DND-41 (cell line): ENCODE data around the gene RND1.

Experiments
- ATAC-seq: fragments of 200-7000 bp; cut with Tn5 transposase; 3 replicates; pipeline ENCODE4 v1.9.1; 2021; ENCODE audit warnings: low read depth; ENCODE audit not compliant: insufficient read depth
- DNase-seq: peaks from one replicate; pipeline ENCODE4 v3.0.0-alpha.2; 2020
- H2AFZ ChIP-seq: 2 replicates; pipeline ENCODE4 v1.6.0; 2012; ENCODE audit warnings: low read depth, low read length
- H3K27ac ChIP-seq: 2 replicates; pipeline ENCODE4 v1.5.1; 2012; ENCODE audit warnings: low read length, inconsistent platforms
- H3K27me3 ChIP-seq: fragments of 200-600 bp; sonication (generic); 2 replicates; pipeline ENCODE4 v1.6.0; 2012; ENCODE audit warnings: low read length, mild to moderate bottlenecking, inconsistent platforms; ENCODE audit not compliant: insufficient read depth, poor library complexity
- H3K36me3 ChIP-seq: 2 replicates; pipeline ENCODE4 v1.5.1; 2012; ENCODE audit warnings: low read length, inconsistent platforms; ENCODE audit not compliant: insufficient read depth
- H3K4me1 ChIP-seq: 2 replicates; pipeline ENCODE4 v1.5.1; 2012; ENCODE audit warnings: mild to moderate bottlenecking, low read length; ENCODE audit not compliant: insufficient read depth
- H3K4me2 ChIP-seq: 2 replicates; pipeline ENCODE4 v1.6.0; 2012; ENCODE audit warnings: mild to moderate bottlenecking, moderate library complexity, low read length, inconsistent platforms; ENCODE audit not compliant: insufficient read depth
- H3K4me3 ChIP-seq, 2 experiments: fragments of 200-600 bp in 1 of 2; shearing (Covaris generic) in 1 of 2; 2 replicates each; pipeline ENCODE4 v1.5.1; 2012 to 2016; ENCODE audit warnings: inconsistent platforms in 2 of 2, low read length in 2 of 2, mild to moderate bottlenecking in 2 of 2, low read depth in 1 of 2, moderate library complexity in 1 of 2
- H3K79me2 ChIP-seq: 2 replicates; pipeline ENCODE4 v1.6.0; 2012; ENCODE audit warnings: low read length, inconsistent platforms; ENCODE audit not compliant: insufficient read depth
- H3K9ac ChIP-seq: 2 replicates; pipeline ENCODE4 v1.6.0; 2012; ENCODE audit warnings: low read depth, mild to moderate bottlenecking, inconsistent platforms, low read length, moderate library complexity
- H3K9me3 ChIP-seq: 2 replicates; pipeline ENCODE4 v1.5.1; 2012; ENCODE audit warnings: low read length, moderate library complexity, mild to moderate bottlenecking, inconsistent platforms; ENCODE audit not compliant: insufficient read depth, severe bottlenecking
- H4K20me1 ChIP-seq: 2 replicates; pipeline ENCODE4 v1.6.0; 2012; ENCODE audit warnings: low read length; ENCODE audit not compliant: insufficient read depth
- EZH2 ChIP-seq: IDR thresholded peaks from 3 replicates; pipeline ENCODE4 v1.6.1; 2012; ENCODE audit warnings: borderline replicate concordance, low read depth, mild to moderate bottlenecking, moderate library complexity, low read length, inconsistent platforms; ENCODE audit not compliant: severe bottlenecking
- TF ChIP-seq, protein P1 (sequence below): IDR thresholded peaks from 2 replicates; pipeline ENCODE4 v1.5.1; 2012; ENCODE audit warnings: borderline replicate concordance, low read length, moderate library complexity, mild to moderate bottlenecking; ENCODE audit not compliant: poor library complexity, severe bottlenecking; ENCODE audit errors: extremely low read depth

RND1 gene

DNA sequence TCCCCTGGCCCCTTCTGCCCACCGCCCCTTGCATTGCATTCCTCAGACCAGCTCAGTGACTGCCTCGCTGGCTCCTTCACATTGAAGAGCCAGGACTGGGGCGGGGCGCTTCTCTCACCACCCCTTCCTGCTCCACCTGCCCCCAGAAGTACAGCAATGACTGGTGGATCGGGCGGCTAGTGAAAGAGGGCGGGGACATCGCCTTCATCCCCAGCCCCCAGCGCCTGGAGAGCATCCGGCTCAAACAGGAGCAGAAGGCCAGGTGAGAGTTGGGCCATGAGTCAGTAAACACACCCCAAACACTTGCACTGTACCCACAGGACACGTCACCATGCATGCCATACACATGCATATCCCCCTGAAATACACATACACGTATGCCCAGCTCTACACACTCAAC, 41.6 kb downstream of the RND1 start:
- peaks cover 49% of the 10 kb centered on the region for H3K36me3 ChIP-seq
- no peak for TF ChIP-seq EZH2
- TF ChIP-seq, protein P1, sequence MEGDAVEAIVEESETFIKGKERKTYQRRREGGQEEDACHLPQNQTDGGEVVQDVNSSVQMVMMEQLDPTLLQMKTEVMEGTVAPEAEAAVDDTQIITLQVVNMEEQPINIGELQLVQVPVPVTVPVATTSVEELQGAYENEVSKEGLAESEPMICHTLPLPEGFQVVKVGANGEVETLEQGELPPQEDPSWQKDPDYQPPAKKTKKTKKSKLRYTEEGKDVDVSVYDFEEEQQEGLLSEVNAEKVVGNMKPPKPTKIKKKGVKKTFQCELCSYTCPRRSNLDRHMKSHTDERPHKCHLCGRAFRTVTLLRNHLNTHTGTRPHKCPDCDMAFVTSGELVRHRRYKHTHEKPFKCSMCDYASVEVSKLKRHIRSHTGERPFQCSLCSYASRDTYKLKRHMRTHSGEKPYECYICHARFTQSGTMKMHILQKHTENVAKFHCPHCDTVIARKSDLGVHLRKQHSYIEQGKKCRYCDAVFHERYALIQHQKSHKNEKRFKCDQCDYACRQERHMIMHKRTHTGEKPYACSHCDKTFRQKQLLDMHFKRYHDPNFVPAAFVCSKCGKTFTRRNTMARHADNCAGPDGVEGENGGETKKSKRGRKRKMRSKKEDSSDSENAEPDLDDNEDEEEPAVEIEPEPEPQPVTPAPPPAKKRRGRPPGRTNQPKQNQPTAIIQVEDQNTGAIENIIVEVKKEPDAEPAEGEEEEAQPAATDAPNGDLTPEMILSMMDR = no peak
- H4K20me1 ChIP-seq = peaks cover 43% of the 10 kb centered on the region

DNA sequence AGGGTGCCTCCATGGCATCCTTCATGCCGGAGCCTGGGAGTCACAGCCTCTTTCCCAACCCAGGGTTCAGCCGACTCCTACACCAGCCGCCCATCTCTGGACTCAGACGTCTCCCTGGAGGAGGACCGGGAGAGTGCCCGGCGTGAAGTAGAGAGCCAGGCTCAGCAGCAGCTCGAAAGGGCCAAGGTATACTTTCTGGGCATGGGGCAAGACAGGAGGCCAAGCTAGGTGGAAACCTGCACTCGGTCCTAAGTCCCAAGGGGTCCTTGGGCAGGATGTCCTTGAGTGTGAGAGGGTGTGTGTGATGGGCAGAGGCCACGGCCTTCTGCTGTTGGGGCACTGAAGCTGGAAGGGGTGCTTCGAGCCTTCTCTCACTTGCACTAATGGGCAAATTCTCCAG, 42.4 kb downstream of the RND1 start:
- no peak overlapping the region for H3K9ac ChIP-seq
- H3K9me3 ChIP-seq = no peaks in the 10 kb centered on the region
- no peak overlapping the region for H3K4me2 ChIP-seq
- H3K27me3 ChIP-seq = no peaks in the 10 kb centered on the region
- H4K20me1 ChIP-seq = peaks cover 36% of the 10 kb centered on the region
- no peak for TF ChIP-seq EZH2
- TF ChIP-seq, protein P1 = no peak
- H3K36me3 ChIP-seq = peaks cover 41% of the 10 kb centered on the region
- H3K79me2 ChIP-seq = no peaks in the 10 kb centered on the region
- H2AFZ ChIP-seq = no peak overlapping the region
- peaks cover 9% of the 10 kb centered on the region for H3K4me1 ChIP-seq
- DNase-seq = no peak
- no peak overlapping the region for H3K4me3 ChIP-seq
- ATAC-seq = no peak
- no peak overlapping the region for H3K27ac ChIP-seq

More for the DNA sequence above, 41.6 kb downstream of the RND1 start:
- Histone ChIP-seq H3K27me3 (no peaks in the 10 kb centered on the region), H3K9ac (no peak overlapping the region), H3K4me2 (no peak overlapping the region), H3K9me3 (no peaks in the 10 kb centered on the region), H3K4me1 (peaks cover 4% of the 10 kb centered on the region), H3K79me2 (no peaks in the 10 kb centered on the region), H3K27ac (no peak overlapping the region), H3K4me3 (no peak overlapping the region), H2AFZ (no peak overlapping the region)
- ATAC-seq (no peak), DNase-seq (no peak)

DNA sequence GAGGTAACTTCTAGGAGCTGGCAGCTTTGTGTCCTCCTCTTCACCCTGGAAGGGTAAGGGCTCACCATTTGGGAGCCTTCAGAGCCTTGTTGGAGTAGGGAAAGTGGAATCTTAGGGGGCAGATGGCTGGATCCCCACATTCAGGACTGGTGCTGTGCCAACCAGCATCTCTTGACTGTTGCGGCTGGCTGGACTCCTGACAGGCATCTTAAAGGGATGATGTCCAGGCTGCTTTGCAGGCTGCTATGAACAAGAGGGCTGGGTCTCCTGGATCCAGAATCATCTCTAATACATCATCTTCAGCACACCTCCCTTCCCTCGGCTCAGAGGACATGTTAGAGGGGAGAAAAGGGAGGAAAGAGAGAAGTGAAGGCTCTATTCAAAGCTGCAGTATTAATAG, 43.0 kb downstream of the RND1 start:
- H3K4me3 ChIP-seq = no peak overlapping the region
- peaks cover 31% of the 10 kb centered on the region for H4K20me1 ChIP-seq
- H3K4me1 ChIP-seq = peaks cover 13% of the 10 kb centered on the region
- H3K27ac ChIP-seq = no peak overlapping the region
- no peak overlapping the region for H3K4me2 ChIP-seq
- H3K9me3 ChIP-seq = no peaks in the 10 kb centered on the region
- DNase-seq = no peak
- TF ChIP-seq EZH2 = no peak
- TF ChIP-seq, protein P1 = no peak
- 0 out of 2 replicates have a peak, but pooled peaks cover 2% of the 10 kb centered on the region for H3K79me2 ChIP-seq
- H3K27me3 ChIP-seq = no peaks in the 10 kb centered on the region
- ATAC-seq = no peak
- peaks cover 35% of the 10 kb centered on the region for H3K36me3 ChIP-seq
- no peak overlapping the region for H3K9ac ChIP-seq
- H2AFZ ChIP-seq = no peak overlapping the region

DNA sequence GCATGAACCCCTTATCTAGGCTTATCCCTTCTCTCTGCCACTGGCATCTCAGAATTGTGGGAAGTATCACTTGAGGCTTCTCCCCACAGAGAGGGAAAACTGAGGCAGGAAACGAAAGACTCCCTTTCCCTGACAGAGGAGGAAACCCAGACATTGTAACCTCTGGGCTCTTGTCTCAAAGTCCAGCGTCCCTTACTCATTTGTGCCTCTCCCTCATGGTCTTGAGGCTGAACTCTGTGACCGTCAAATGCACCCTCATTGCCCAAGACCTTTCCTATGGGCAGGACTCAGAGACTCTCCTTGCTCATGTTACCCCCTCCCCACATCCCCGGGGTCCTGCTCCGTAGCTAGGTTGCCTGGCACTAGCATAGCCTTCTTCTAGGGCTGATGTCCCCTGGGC, 43.5 kb downstream of the RND1 start:
- Histone ChIP-seq H3K4me1 (peaks cover 19% of the 10 kb centered on the region), H3K27me3 (no peaks in the 10 kb centered on the region), H3K4me2 (no peak overlapping the region), H2AFZ (no peak overlapping the region), H3K9ac (no peak overlapping the region), H3K9me3 (no peaks in the 10 kb centered on the region), H3K27ac (no peak overlapping the region), H3K4me3 (no peak overlapping the region), H3K36me3 (peaks cover 30% of the 10 kb centered on the region), H4K20me1 (peaks cover 27% of the 10 kb centered on the region), H3K79me2 (peaks cover 8% of the 10 kb centered on the region; the same call in 1 of the 2 replicates)
- ATAC-seq = no peak
- TF ChIP-seq EZH2 = no peak
- TF ChIP-seq, protein P1 = no peak
- no peak for DNase-seq
